H1 (cell line): ENCODE measurements around the gene C3orf80. TPM values are rescaled to one million over a fixed set of nuclear protein-coding genes. Genes with fewer than 3 reads are reported as not detected.

Experiments
- CTCF ChIA-PET: fragments of 300-600 bp; sonication (Branson Sonifier 250); formaldehyde crosslinking; loops from one replicate; lab custom pipeline; 2021; ENCODE audit not compliant: partially characterized antibody; lab: Charles Lee
- POLR2A ChIA-PET: fragments of 300-600 bp; sonication (Branson Sonifier 250); formaldehyde crosslinking; loops from one replicate; lab custom pipeline; 2021; ENCODE audit warnings: inconsistent platforms; ENCODE audit not compliant: partially characterized antibody; lab: Charles Lee
- DNase-seq, 2 experiments: peaks; one replicate each; pipeline versions ENCODE4 v3.0.0 to v3.0.0-alpha.2; 2010 to 2022; ENCODE audit warnings: low spot score in 2 of 2, low read depth in 1 of 2, mixed read lengths in 1 of 2
- FAIRE-seq: peaks from 2 replicates; lab custom pipeline; 2011; peaks lifted over from hg19 to GRCh38; lab: Jason Lieb, UNC
- H2AFZ ChIP-seq: 2 replicates; pipeline ENCODE4 v1.8.1; 2012; ENCODE audit warnings: low read length, inconsistent platforms
- H2AK5ac ChIP-seq: 2 replicates; pipeline ENCODE4 v1.6.1; 2013; ENCODE audit warnings: low read depth, low read length
- H2BK120ac ChIP-seq: replicated peaks from 2 replicates; pipeline ENCODE3; 2013; ENCODE audit warnings: low read depth, low read length, inconsistent platforms
- H2BK12ac ChIP-seq: 2 replicates; pipeline ENCODE4 v1.6.1; 2013; ENCODE audit warnings: low read depth, low read length
- H2BK15ac ChIP-seq: 2 replicates; pipeline ENCODE4 v1.6.1; 2013; ENCODE audit warnings: low read length
- H2BK20ac ChIP-seq: 2 replicates; pipeline ENCODE4 v1.6.1; 2013; ENCODE audit warnings: low read length
- H2BK5ac ChIP-seq: 2 replicates; pipeline ENCODE4 v1.6.1; 2013; ENCODE audit warnings: low read depth, low read length
- H3K14ac ChIP-seq: 2 replicates; pipeline ENCODE4 v1.6.1; 2013; ENCODE audit warnings: inconsistent platforms; ENCODE audit not compliant: insufficient read length
- H3K18ac ChIP-seq: 2 replicates; pipeline ENCODE4 v1.6.1; 2013; ENCODE audit warnings: low read length; ENCODE audit errors: extremely low read depth
- H3K23ac ChIP-seq: 2 replicates; pipeline ENCODE4 v1.6.1; 2013; ENCODE audit warnings: inconsistent platforms; ENCODE audit not compliant: insufficient read length
- H3K23me2 ChIP-seq: 2 replicates; pipeline ENCODE4 v1.6.1; 2013; ENCODE audit warnings: low read depth, low read length
- H3K27ac ChIP-seq: 2 replicates; pipeline ENCODE4 v1.6.1; 2011; ENCODE audit warnings: low read depth, low read length, inconsistent platforms
- H3K27me3 ChIP-seq, 4 experiments: replicated peaks in 1 of 4; 1 replicate in 1 of 4; 2 replicates in 3 of 4; pipeline versions ENCODE4 v1.6.1 to v1.8.1; 2011 to 2013; ENCODE audit warnings: low read length in 3 of 4, mild to moderate bottlenecking in 3 of 4, inconsistent platforms in 2 of 4, mixed read lengths in 2 of 4, moderate library complexity in 1 of 4; ENCODE audit not compliant: control insufficient read depth in 3 of 4, insufficient read depth in 3 of 4; ENCODE audit errors: extremely low read depth in 1 of 4
- H3K36me3 ChIP-seq, 4 experiments: 2 replicates each; pipeline versions ENCODE4 v1.6.1 to v1.8.1; 2011 to 2013; ENCODE audit warnings: mild to moderate bottlenecking in 4 of 4, low read length in 3 of 4, moderate library complexity in 2 of 4, control low read depth in 1 of 4, inconsistent platforms in 1 of 4; ENCODE audit not compliant: insufficient read depth in 4 of 4, control insufficient read depth in 2 of 4
- H3K4ac ChIP-seq: replicated peaks from 2 replicates; pipeline ENCODE3; 2013; ENCODE audit warnings: low read length, low read depth, mixed read lengths, inconsistent platforms; ENCODE audit not compliant: insufficient read length
- H3K4me1 ChIP-seq, 4 experiments: replicated peaks in 1 of 4; 1 replicate in 1 of 4; 2 replicates in 3 of 4; pipeline versions ENCODE4 v1.6.1 to v1.8.1; 2011 to 2013; ENCODE audit warnings: low read length in 3 of 4, inconsistent platforms in 2 of 4, mixed read lengths in 1 of 4; ENCODE audit not compliant: insufficient read depth in 4 of 4, control insufficient read depth in 3 of 4
- H3K4me2 ChIP-seq, 2 experiments: 2 replicates each; pipeline versions ENCODE4 v1.6.1 to v1.8.1; 2011 to 2013; ENCODE audit warnings: low read depth in 2 of 2, low read length in 2 of 2, control low read depth in 1 of 2, inconsistent platforms in 1 of 2, mild to moderate bottlenecking in 1 of 2; ENCODE audit not compliant: insufficient read depth in 1 of 2
- H3K4me3 ChIP-seq, 4 experiments: fragments of 200-600, 300-600 bp in 1 of 4; sonication (generic), shearing (Covaris generic), sonication (Bioruptor Twin) in 1 of 4; 2 replicates each; pipeline versions ENCODE4 v1.5.1 to v1.8.1; 2011 to 2016; ENCODE audit warnings: low read length in 4 of 4, low read depth in 3 of 4, control low read depth in 2 of 4, inconsistent platforms in 2 of 4, mild to moderate bottlenecking in 2 of 4, mixed read lengths in 1 of 4, moderate library complexity in 1 of 4; ENCODE audit not compliant: insufficient read depth in 2 of 4; ENCODE audit errors: extremely low read depth in 1 of 4
- H3K56ac ChIP-seq: replicated peaks from 2 replicates; pipeline ENCODE3; 2013; ENCODE audit warnings: low read depth, mild to moderate bottlenecking, mixed read lengths, low read length, inconsistent platforms; ENCODE audit not compliant: insufficient read length
- H3K79me1 ChIP-seq: 2 replicates; pipeline ENCODE4 v1.6.1; 2013; ENCODE audit warnings: low read depth, low read length, control low read depth
- H3K79me2 ChIP-seq, 2 experiments: 2 replicates each; pipeline versions ENCODE4 v1.6.1 to v1.8.1; 2012 to 2013; ENCODE audit warnings: low read length in 2 of 2, mild to moderate bottlenecking in 2 of 2, inconsistent platforms in 1 of 2; ENCODE audit not compliant: insufficient read depth in 2 of 2, control insufficient read depth in 1 of 2
- H3K9ac ChIP-seq, 4 experiments: replicated peaks in 1 of 4; 1 replicate in 1 of 4; 2 replicates in 3 of 4; pipeline versions ENCODE4 v1.6.1 to v1.8.1; 2011 to 2013; ENCODE audit warnings: low read depth in 3 of 4, low read length in 3 of 4, control low read depth in 2 of 4, mild to moderate bottlenecking in 2 of 4, moderate library complexity in 2 of 4, inconsistent platforms in 1 of 4; ENCODE audit errors: extremely low read depth in 1 of 4
- H3K9me3 ChIP-seq, 2 experiments: 2 replicates each; pipeline versions ENCODE4 v1.6.1 to v1.8.1; 2012 to 2013; ENCODE audit warnings: mild to moderate bottlenecking in 2 of 2, moderate library complexity in 2 of 2, control low read depth in 1 of 2, inconsistent platforms in 1 of 2, low read depth in 1 of 2, low read length in 1 of 2, mixed read lengths in 1 of 2; ENCODE audit not compliant: insufficient read depth in 2 of 2
- H4K20me1 ChIP-seq, 2 experiments: replicated peaks in 1 of 2; 2 replicates each; pipeline versions ENCODE3 to v1.8.1; 2011 to 2013; ENCODE audit warnings: inconsistent platforms in 2 of 2, low read length in 2 of 2, mild to moderate bottlenecking in 1 of 2; ENCODE audit not compliant: insufficient read depth in 2 of 2, control insufficient read depth in 1 of 2
- H4K5ac ChIP-seq: 2 replicates; pipeline ENCODE4 v1.6.1; 2013; ENCODE audit warnings: low read length, low read depth, mixed read lengths, inconsistent platforms; ENCODE audit not compliant: insufficient read length
- H4K8ac ChIP-seq: 2 replicates; pipeline ENCODE4 v1.8.0; 2013; ENCODE audit warnings: mild to moderate bottlenecking, moderate library complexity, low read length, inconsistent platforms; ENCODE audit not compliant: insufficient read depth; ENCODE audit errors: extremely low read depth
- H4K91ac ChIP-seq: replicated peaks from 2 replicates; pipeline ENCODE3; 2013; ENCODE audit warnings: low read length, mixed read lengths, inconsistent platforms; ENCODE audit not compliant: insufficient read length
- JUN ChIP-seq: IDR thresholded peaks from 2 replicates; pipeline ENCODE4 v1.6.1; 2011; ENCODE audit warnings: low read depth, mild to moderate bottlenecking, improper control_type of control experiment, low read length
- PHF8 ChIP-seq: fragments of 200-600 bp; sonication (generic); conservative IDR thresholded peaks from 2 replicates; pipeline ENCODE4 v1.7.1; 2012; ENCODE audit warnings: low read depth, mild to moderate bottlenecking, inconsistent platforms, low read length, moderate library complexity
- TAF1 ChIP-seq: IDR thresholded peaks from 2 replicates; pipeline ENCODE4 v1.6.1; 2011; ENCODE audit warnings: mild to moderate bottlenecking, low read depth, low read length
- WGBS, 2 experiments: shearing (Covaris generic) in 1 of 2; methylation state at CpG; one replicate each; pipeline versions ENCODE4 v1.1.6 to v1.1.7; 2013 to 2015; ENCODE audit warnings: low lambda C conversion rate in 2 of 2, mixed read lengths in 2 of 2, inconsistent platforms in 1 of 2, low coverage in 1 of 2, missing lambda C conversion rate in 1 of 2; ENCODE audit not compliant: insufficient replicate concordance in 2 of 2, insufficient coverage in 1 of 2, insufficient read length in 1 of 2; ENCODE audit errors: extremely low coverage in 1 of 2, missing lambda C conversion rate in 1 of 2; 5-methylcytosine and 5-hydroxymethylcytosine counted together
- polyA plus RNA-seq, 7 experiments: library from polyadenylated mRNA; depleted of rRNA in 3 of 7; stranded (reverse) in 5 of 7; unstranded in 2 of 7; fragments of >200 nt in 5 of 7; fragments of 200-250 nt in 2 of 7; gene quantifications; 1 replicate in 5 of 7; 2 replicates in 1 of 7; 4 replicates in 1 of 7; pipeline versions ENCODE4 v1.2.1 to v1.2.3, GENCODE V29; 2011 to 2013; ENCODE audit warnings: missing spikeins in 2 of 7, mixed read lengths in 2 of 7
- total RNA-seq: library from RNA; stranded (reverse); fragmentation: NEBNext Ultra II Directional; extraction: Animal tissue kit (Norgen Biotek cat#: 25700); gene quantifications from 2 replicates; pipeline ENCODE4 v1.2.1, GENCODE V29; 2021

The C3orf80 gene
- total and polyA plus RNA-seq, 2 of the 8 experiments (the other 6 are each of a cell fraction or from before 2014, with no cell fraction given): 0.57 to 1.1 TPM

DNA sequence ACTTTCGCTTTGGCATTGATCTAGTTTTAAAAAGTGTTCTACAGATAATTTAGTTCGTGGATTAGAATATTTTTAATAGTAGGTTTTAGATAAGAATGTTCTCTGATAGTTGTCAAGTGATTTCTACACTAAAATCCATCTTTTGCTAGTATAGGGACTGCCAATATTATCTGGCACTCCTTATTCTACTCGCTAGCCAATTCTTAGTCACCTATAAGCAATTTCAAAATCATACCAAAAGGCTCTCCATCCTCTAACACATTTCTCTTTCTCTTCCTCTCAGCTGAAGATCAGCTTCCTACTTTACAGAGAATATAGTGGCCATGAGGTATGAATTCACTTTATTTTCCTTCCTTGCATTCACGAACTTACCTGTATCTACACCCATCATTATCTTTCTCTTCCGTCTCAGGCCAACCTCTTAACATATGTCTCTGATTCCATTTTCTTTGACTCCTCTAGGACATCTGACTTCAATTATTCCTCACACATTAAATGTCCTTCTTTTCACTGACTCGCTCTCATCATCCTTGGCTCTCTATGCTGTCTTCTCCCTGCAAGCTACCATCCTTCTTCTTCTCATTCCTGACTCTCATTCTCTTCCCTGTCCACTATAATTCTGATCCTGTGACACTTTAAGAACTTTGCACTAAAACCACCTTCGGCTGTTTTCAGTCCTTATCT lies 35.5 kb downstream of the C3orf80 start:
- POLR2A ChIA-PET: no interaction called here
- Histone ChIP-seq H3K14ac (no peak overlapping the region), H2BK12ac (no peak overlapping the region), H3K79me2 (no peaks in the 10 kb centered on the region), H4K91ac (no peak overlapping the region)
- TF ChIP-seq PHF8 (no peak), TAF1 (no peak), JUN (no peak)
- TF ChIP-seq, all 59 proteins: peak for 0
- H2BK120ac ChIP-seq: no peak overlapping the region
- no peak overlapping the region for H3K4me3 ChIP-seq
- H3K23me2 ChIP-seq: no peaks in the 10 kb centered on the region
- H3K9ac ChIP-seq: no peak overlapping the region
- H3K27me3 ChIP-seq: no peaks in the 10 kb centered on the region
- H3K9me3 ChIP-seq: no peaks in the 10 kb centered on the region
- WGBS, 2 experiments: 93 to 100% methylated on average over 1 to 7 of the region's 7 CpGs
- H2BK20ac ChIP-seq: no peak overlapping the region
- no peak overlapping the region for H3K4ac ChIP-seq
- H3K27ac ChIP-seq: no peak overlapping the region
- no peaks in the 10 kb centered on the region for H3K79me1 ChIP-seq
- no peak overlapping the region for H2AK5ac ChIP-seq
- H4K8ac ChIP-seq: no peak overlapping the region
- H3K4me2 ChIP-seq: no peak overlapping the region
- H4K5ac ChIP-seq: no peak overlapping the region
- no peaks in the 10 kb centered on the region for H4K20me1 ChIP-seq
- no peak overlapping the region for H3K56ac ChIP-seq
- FAIRE-seq: no peak
- H3K36me3 ChIP-seq: no peaks in the 10 kb centered on the region
- H2BK15ac ChIP-seq: no peak overlapping the region
- H2BK5ac ChIP-seq: no peak overlapping the region
- no peak for DNase-seq
- CTCF ChIA-PET: interaction anchor here (1.4 kb wide), 1 partner anchor 21 kb away, joined by 3 read pairs; no protein-coding TSS in a partner anchor
- no peaks in the 10 kb centered on the region for H3K4me1 ChIP-seq
- no peak overlapping the region for H3K18ac ChIP-seq
- H2AFZ ChIP-seq: no peak overlapping the region
- no peak overlapping the region for H3K23ac ChIP-seq
